HG03103 (cell line): ENCODE measurements around the gene METTL15.
A peak's percentile ranks its signal among the peaks of the same experiment; 100 is the strongest.
"Not testable (repeated sequence)": the region's sequence is repeated elsewhere in the genome, so short reads cannot be mapped to it uniquely, and the experiment has no call there.

ENCODE experiments used
- ATAC-seq: cut with Tn5 transposase; IDR thresholded peaks from one replicate; pipeline ENCODE4 v1.9.1; 2021; ENCODE audit warnings: low read depth; ENCODE audit not compliant: unreplicated experiment

Gene METTL15

GRCh38 chr11:28274216-28274615 is 166.0 kb downstream of the METTL15 start:
- no peak for ATAC-seq

- ATAC-seq = no peak
Observed at GRCh38 chr11:28284196-28284595, 176.0 kb downstream of the METTL15 start.

DNA sequence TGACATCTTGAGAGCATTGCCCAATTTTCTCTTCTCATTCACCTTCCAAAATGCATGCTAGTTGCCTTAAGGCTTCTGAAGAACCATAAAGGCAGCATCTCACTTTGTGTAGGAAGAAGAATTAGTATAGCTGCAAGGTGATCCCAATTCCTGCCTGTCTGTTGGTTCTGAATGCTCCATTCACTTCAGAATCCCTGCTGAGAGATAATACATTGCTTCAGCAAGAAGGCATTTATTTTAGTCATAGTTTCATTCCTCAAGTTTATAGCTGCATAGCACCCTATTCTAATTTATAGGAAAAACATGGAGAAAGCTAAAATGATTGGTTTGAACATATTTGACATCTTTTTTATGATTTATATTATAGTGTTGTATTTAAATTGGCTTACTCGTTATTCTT is 181.3 kb downstream of the METTL15 start:
- ATAC-seq = no peak

- ATAC-seq = not testable (repeated sequence)
Observed at GRCh38 chr11:28290995-28291394, 182.8 kb downstream of the METTL15 start.

- ATAC-seq = peak; percentile 91
Observed at GRCh38 chr11:28296426-28296825, 188.2 kb downstream of the METTL15 start.

DNA sequence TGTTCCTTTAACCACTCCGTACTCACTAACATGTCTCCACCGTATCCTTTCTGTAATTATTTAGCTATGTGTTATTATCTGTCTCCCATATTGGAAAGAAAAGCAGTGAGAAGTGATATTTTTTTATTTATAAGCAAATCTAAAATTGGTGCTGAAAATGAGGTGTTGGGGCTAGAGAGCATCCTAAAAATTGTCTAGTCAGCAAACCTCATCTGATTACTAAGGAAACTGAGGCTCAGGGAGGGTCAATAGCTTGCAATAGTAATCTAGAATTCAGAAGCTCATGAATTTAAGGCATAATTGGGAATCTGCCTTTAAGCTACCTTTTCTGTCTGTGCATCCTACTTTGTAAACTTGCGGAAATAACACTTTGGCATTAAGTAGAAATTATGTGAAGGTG is 190.0 kb downstream of the METTL15 start:
- ATAC-seq = no peak

DNA sequence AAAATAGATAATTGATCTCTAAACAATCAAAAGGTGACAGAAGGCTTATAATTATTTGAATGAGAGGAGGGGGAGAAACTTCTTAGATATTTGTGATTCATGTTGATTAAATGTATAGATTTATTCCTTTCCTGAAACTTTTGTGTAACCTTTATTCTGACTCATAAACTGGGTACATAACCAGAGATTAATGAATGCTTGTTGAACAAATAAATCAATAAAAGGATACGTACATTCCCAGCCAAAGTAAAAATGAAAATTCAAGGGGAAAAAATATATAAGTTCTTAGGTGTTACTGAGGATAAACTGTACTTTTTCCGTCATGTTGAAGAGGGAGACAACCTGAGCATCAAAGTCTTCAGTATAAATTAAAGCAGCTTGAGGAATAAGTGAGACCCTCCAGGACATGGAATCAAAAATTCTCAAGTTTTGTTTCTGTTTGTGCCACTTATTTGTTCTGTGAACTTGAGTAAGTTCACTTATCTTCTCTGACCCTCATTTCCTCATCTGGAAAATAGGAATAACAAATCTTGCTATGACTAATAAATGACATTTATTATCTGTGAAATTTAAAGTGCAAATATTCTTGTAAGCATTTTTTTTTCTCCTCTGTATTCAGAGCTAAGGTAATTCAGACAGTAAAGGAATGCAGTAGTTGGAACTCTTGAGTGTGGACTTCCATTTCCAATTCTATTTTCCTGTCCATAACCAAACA is 195.4 kb downstream of the METTL15 start:
- no peak for ATAC-seq

GRCh38 chr11:28315440-28315839 is 207.3 kb downstream of the METTL15 start:
- ATAC-seq = no peak

GRCh38 chr11:28318871-28319270 is 210.7 kb downstream of the METTL15 start:
- ATAC-seq = no peak

- ATAC-seq = no peak
Observed at GRCh38 chr11:28323621-28324020, 215.4 kb downstream of the METTL15 start.

DNA sequence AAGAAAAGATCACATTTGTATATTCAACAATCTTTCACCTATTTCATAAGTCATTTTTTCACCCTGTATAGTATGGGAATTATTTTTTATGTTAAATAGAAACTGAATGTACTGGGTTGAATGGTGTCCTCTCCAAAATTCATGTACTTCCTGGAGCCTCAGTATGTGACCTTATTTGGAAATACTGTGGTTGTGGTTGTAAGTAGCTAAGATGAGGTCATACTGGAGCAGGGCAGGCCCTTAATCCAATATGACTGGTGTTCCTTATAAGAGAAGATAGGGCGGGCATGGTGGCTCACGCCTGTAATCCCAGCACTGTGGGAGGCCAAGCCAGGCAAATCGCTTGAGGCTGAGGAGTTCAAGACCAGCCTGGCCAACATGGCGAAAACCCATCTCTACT is 224.2 kb downstream of the METTL15 start:
- ATAC-seq = not testable (repeated sequence)

DNA sequence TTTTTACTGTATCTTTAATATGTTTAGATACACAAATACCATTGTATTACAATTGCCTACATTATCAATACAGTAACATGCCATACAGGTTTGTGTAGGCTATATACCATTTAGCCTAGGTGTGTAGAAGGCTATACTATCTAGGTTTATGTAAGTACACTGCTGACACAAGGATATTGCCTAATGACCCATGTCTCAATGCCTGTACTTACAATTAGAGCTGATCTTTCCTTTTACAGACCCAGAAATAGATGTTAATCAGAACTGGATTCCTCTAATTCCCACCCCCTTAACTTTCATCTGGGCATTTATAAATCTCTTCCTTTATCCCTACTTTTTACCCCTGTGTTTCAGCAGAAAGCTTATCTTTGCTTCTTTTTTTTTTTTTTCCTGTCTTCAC is 229.5 kb downstream of the METTL15 start:
- no peak for ATAC-seq

DNA sequence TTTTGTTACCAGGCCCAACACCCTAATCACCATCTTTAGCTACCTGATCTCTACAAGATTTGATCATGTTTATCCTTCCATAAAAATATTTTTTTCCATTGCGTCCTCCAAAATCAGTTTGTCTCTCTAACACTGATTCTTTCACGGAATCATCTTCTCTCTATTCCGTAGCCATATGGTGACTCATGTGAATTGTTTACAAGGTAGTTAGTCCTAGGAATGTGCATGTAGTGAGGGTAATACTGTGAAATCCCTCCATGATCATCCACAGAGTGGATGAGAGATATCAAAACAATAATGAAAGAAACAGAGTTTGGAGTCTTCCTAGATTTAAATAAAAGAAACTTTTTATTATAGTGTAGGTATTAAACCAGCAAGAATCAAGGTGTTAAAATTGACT is 230.2 kb downstream of the METTL15 start:
- no peak for ATAC-seq

DNA sequence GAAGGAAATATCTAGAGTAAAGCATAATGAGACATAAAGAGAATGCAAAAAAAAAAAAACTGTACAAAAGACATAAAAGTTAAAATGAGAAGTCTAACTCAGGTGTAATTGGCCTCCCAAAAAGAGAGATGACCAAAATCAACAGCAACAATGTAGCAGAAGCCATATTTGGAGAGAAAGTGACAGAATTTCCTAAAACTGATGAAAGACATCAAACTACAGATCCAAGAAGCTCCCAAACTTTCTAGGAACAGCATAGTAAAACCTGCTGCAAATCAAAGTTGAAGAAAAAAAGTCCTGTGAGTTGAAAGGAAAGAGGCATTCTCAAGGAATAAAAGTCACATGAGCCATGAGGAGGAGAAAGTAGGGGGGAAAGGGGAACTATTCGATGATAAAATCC is 231.3 kb downstream of the METTL15 start:
- no peak for ATAC-seq

- ATAC-seq = no peak
Observed at GRCh38 chr11:28342716-28343115, 234.5 kb downstream of the METTL15 start.

- ATAC-seq = no peak
Observed at GRCh38 chr11:28343304-28344233, 235.4 kb downstream of the METTL15 start.

DNA sequence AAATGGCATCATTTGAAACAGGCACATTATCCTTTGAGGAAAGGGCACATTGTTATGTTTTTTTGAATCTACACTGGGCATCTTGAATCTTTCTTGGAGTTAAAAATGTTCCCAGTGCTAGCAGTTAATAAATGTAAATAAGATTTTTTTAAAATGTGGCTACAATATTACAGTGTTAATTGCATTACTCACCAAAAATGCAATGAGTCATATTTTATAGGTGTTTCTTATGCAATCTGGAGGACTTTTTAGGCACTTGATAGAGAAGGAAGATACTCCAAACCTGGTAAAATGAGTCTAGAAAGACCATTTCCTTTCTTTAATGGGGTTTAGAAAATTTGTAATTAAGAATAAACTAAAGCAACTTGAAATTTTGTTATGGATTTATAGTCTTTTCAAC is 238.0 kb downstream of the METTL15 start:
- ATAC-seq = no peak

GRCh38 chr11:28346721-28347120 is 238.5 kb downstream of the METTL15 start:
- ATAC-seq = no peak

DNA sequence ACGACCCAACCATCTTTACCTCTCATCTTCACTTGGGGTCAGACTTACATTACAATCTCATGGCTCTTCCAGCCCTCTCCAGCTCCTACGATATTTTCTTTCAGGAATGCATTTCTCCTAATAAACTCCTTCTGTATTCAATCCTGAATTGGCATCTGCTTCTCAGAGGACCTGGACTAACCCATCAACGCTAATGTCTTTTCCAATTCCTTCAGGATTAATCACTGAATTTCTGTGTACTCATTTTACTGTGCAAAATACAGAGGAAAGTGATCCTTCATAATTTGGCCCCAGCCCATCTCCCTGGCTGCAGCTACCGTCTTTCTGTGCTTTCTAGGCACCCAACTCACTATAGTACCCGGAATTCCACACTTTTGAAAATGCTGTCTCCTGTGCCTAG is 239.2 kb downstream of the METTL15 start:
- ATAC-seq = no peak

GRCh38 chr11:28350216-28350615 is 242.0 kb downstream of the METTL15 start:
- ATAC-seq = no peak

DNA sequence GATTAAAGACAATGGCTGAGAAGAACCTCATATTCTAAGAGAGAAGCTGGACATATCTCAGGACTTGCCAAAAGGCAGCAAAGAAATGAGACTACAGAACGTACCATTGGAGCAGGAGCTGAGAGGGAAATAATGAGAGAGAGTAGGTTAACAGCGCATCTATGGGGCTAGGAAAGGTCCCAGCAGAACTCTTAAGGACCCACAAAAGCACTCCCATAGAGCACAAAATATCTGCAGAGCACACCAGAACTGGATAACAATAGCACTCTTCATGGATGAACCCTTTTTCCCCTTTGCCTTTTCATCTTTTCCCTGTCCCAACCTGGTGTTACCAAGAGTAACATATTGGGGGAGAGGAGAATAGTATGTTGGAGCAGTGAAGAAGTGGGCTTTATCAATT is 245.8 kb downstream of the METTL15 start:
- ATAC-seq = no peak
